Measurements from ENCODE around the gene IL1R2. TPM values are rescaled to one million over a fixed set of nuclear protein-coding genes. Genes with fewer than 3 reads are reported as not detected.

IL1R2 gene
- total and polyA plus RNA-seq, 2 of the 13 experiments (the other 11 are each of a cell fraction or from before 2014, with no cell fraction given): 3.6 to 7.3 TPM

- TF ChIP-seq, protein P1, sequence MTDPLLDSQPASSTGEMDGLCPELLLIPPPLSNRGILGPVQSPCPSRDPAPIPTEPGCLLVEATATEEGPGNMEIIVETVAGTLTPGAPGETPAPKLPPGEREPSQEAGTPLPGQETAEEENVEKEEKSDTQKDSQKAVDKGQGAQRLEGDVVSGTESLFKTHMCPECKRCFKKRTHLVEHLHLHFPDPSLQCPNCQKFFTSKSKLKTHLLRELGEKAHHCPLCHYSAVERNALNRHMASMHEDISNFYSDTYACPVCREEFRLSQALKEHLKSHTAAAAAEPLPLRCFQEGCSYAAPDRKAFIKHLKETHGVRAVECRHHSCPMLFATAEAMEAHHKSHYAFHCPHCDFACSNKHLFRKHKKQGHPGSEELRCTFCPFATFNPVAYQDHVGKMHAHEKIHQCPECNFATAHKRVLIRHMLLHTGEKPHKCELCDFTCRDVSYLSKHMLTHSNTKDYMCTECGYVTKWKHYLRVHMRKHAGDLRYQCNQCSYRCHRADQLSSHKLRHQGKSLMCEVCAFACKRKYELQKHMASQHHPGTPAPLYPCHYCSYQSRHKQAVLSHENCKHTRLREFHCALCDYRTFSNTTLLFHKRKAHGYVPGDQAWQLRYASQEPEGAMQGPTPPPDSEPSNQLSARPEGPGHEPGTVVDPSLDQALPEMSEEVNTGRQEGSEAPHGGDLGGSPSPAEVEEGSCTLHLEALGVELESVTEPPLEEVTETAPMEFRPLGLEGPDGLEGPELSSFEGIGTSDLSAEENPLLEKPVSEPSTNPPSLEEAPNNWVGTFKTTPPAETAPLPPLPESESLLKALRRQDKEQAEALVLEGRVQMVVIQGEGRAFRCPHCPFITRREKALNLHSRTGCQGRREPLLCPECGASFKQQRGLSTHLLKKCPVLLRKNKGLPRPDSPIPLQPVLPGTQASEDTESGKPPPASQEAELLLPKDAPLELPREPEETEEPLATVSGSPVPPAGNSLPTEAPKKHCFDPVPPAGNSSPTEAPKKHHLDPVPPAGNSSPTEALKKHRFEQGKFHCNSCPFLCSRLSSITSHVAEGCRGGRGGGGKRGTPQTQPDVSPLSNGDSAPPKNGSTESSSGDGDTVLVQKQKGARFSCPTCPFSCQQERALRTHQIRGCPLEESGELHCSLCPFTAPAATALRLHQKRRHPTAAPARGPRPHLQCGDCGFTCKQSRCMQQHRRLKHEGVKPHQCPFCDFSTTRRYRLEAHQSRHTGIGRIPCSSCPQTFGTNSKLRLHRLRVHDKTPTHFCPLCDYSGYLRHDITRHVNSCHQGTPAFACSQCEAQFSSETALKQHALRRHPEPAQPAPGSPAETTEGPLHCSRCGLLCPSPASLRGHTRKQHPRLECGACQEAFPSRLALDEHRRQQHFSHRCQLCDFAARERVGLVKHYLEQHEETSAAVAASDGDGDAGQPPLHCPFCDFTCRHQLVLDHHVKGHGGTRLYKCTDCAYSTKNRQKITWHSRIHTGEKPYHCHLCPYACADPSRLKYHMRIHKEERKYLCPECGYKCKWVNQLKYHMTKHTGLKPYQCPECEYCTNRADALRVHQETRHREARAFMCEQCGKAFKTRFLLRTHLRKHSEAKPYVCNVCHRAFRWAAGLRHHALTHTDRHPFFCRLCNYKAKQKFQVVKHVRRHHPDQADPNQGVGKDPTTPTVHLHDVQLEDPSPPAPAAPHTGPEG (CRISPR knock-in tag; IDR thresholded peaks at IDR 0.05): no peak
- no peak for TF ChIP-seq ZNF468 (CRISPR knock-in tag; IDR thresholded peaks at IDR 0.05)
Measured at GRCh38 chr2:102012061-102012614, 20.4 kb downstream of the IL1R2 start (continued).

DNA sequence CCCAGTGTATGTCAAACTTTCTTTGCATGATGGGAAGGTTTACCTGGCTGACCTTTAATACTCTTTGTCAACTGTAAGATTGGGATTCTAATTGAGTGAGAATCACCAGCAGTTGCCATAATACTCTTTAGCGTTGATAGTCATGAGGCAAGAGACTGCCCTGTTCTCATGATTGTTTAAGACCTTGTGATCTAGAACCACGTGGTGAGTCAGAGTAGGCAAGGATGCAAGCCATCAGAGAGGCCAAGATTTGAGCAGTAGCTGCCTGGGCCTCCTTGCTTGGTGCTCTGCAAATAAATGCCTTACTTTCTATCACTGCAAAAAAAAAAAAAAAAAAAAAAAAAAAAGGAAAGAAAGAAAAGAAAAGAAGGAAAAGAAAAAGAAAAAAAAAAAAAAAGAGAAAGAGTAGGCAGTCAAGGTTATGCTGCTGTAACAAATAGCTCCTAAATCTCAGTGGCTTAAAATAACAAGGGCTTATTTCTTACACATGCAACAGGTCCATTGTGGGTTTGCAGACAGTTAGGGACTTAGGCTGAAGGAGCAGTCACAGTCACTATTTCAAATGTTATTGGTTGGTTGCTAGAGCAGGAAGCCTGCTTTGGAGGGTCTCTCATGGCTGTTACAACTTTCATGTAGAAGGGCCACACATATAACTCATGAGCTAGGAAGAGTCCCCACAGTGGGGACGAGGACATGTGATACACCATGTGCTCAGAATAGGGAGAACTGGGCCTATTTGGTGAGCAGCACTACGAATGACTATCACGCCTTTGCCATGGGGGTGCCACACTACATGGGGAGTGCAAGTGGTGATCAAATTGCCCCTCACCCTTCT is 21.7 kb downstream of the IL1R2 start:
- in situ Hi-C loops (cut with HindIII; ENCODE audit: extremely low pct_ligation_motif_present, low pct_unique_long_range_greater_than_20kb) (no loop called here), intact Hi-C loops (cut with micrococcal nuclease; ENCODE audit: unreplicated experiment) (no loop called here)
- Histone ChIP-seq H3K4me2 (ENCODE audit: low read depth, low read length) (no peak overlapping the region), H3K27ac (ENCODE audit: extremely low read length, insufficient read depth, low read length) (no peak overlapping the region), H4K20me1 (ENCODE audit: insufficient read depth, low read length) (no peaks in the 10 kb centered on the region), H3K9me3 (ENCODE audit: low read length) (peaks cover 5% of the 10 kb centered on the region; the same call in 1 of the 2 replicates), H3K27me3 (ENCODE audit: control insufficient read depth in 1 of 2, insufficient read depth in 2 of 2, low read length in 2 of 2) (no peaks in the 10 kb centered on the region), H3K36me3 (replicated peaks in 1 of 2; ENCODE audit: control insufficient read depth in 1 of 2, insufficient read depth in 2 of 2, low read length in 2 of 2) (no peaks in the 10 kb centered on the region), H3K4me1 (ENCODE audit: insufficient read depth, low read length) (no peaks in the 10 kb centered on the region), H3K9ac (ENCODE audit: insufficient read depth, low read depth, low read length) (no peak overlapping the region), H3K4me3 (replicated peaks in 1 of 3; ENCODE audit: insufficient read depth in 1 of 3, low read depth in 2 of 3, low read length in 3 of 3) (no peak overlapping the region), H2AFZ (ENCODE audit: low read length) (no peak overlapping the region), H3K79me2 (ENCODE audit: insufficient read depth, low read length) (no peaks in the 10 kb centered on the region)
- ChIA-PET CTCF (ENCODE audit: low intra/inter-chr PET ratio, low total read pairs) (no interaction called here), POLR2A (no interaction called here)
- FAIRE-seq (no peak), ATAC-seq (no peak), DNase-seq (ENCODE audit: low spot score) (no peak)
- no TSS peak for BruUV-seq (replicated peaks)
- TF ChIP-seq, protein P2, sequence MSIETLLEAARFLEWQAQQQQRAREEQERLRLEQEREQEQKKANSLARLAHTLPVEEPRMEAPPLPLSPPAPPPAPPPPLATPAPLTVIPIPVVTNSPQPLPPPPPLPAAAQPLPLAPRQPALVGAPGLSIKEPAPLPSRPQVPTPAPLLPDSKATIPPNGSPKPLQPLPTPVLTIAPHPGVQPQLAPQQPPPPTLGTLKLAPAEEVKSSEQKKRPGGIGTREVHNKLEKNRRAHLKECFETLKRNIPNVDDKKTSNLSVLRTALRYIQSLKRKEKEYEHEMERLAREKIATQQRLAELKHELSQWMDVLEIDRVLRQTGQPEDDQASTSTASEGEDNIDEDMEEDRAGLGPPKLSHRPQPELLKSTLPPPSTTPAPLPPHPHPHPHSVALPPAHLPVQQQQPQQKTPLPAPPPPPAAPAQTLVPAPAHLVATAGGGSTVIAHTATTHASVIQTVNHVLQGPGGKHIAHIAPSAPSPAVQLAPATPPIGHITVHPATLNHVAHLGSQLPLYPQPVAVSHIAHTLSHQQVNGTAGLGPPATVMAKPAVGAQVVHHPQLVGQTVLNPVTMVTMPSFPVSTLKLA (IDR thresholded peaks at IDR 0.05): peak; percentile 80
- TF ChIP-seq, protein P3, sequence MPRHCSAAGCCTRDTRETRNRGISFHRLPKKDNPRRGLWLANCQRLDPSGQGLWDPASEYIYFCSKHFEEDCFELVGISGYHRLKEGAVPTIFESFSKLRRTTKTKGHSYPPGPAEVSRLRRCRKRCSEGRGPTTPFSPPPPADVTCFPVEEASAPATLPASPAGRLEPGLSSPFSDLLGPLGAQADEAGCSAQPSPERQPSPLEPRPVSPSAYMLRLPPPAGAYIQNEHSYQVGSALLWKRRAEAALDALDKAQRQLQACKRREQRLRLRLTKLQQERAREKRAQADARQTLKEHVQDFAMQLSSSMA (CRISPR knock-in tag; IDR thresholded peaks at IDR 0.05): no peak
- peak; percentile 97 for TF ChIP-seq ZNF12 (CRISPR knock-in tag; IDR thresholded peaks at IDR 0.05)
- 80% methylated on average over 5 of the region's 5 CpGs for WGBS (ENCODE audit: low lambda C conversion rate)
